Measurements from ENCODE around the gene LHFPL5. TPM values are rescaled to one million over a fixed set of nuclear protein-coding genes. Genes with fewer than 3 reads are reported as not detected.

The LHFPL5 gene
- total RNA-seq, 1 experiment from 2014 or later: 0.71 TPM

DNA sequence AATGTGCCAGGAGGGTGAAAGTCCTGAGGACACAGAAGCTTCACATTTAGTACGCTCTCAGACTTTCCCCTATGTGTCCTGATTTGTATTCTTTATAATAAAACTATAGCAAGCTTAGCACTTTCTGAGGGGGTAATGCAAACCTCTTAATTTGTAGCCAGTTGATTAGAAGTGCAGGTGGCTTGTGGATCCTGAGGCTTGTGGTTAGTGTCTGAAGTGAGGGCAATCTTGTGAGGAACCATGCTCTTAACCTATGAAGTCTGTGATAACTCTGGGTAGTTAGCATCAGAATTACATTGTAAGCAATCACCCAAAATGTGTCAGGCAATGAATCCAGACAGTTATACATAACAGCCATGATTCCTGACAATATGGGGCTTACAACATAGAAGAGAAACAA is 51.1 kb downstream of the LHFPL5 start (continued):
- TF ChIP-seq EGR1 (IDR thresholded peaks at IDR 0.05; ENCODE audit: low read depth) (no peak), CEBPB (IDR thresholded peaks at IDR 0.05; ENCODE audit: low read depth) (no peak), YY1 (IDR thresholded peaks at IDR 0.05; ENCODE audit: extremely low read depth, insufficient replicate concordance, low read depth, low read length) (no peak)
- TF ChIP-seq, protein P1, sequence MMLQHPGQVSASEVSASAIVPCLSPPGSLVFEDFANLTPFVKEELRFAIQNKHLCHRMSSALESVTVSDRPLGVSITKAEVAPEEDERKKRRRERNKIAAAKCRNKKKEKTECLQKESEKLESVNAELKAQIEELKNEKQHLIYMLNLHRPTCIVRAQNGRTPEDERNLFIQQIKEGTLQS (IDR thresholded peaks at IDR 0.05): no peak
- TF ChIP-seq, protein P2, sequence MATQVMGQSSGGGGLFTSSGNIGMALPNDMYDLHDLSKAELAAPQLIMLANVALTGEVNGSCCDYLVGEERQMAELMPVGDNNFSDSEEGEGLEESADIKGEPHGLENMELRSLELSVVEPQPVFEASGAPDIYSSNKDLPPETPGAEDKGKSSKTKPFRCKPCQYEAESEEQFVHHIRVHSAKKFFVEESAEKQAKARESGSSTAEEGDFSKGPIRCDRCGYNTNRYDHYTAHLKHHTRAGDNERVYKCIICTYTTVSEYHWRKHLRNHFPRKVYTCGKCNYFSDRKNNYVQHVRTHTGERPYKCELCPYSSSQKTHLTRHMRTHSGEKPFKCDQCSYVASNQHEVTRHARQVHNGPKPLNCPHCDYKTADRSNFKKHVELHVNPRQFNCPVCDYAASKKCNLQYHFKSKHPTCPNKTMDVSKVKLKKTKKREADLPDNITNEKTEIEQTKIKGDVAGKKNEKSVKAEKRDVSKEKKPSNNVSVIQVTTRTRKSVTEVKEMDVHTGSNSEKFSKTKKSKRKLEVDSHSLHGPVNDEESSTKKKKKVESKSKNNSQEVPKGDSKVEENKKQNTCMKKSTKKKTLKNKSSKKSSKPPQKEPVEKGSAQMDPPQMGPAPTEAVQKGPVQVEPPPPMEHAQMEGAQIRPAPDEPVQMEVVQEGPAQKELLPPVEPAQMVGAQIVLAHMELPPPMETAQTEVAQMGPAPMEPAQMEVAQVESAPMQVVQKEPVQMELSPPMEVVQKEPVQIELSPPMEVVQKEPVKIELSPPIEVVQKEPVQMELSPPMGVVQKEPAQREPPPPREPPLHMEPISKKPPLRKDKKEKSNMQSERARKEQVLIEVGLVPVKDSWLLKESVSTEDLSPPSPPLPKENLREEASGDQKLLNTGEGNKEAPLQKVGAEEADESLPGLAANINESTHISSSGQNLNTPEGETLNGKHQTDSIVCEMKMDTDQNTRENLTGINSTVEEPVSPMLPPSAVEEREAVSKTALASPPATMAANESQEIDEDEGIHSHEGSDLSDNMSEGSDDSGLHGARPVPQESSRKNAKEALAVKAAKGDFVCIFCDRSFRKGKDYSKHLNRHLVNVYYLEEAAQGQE (IDR thresholded peaks at IDR 0.05; ENCODE audit: low read depth): no peak

GRCh38 chr6:35857853-35858252 is 52.7 kb downstream of the LHFPL5 start:
- ChIA-PET POLR2A (no interaction called here), CTCF (no interaction called here)

More at GRCh38 chr6:35857853-35858252, 52.7 kb downstream of the LHFPL5 start:
- Histone ChIP-seq H3K9me2 (ENCODE audit: insufficient read depth) (no peaks in the 10 kb centered on the region), H3K4me2 (ENCODE audit: low read length) (no peak overlapping the region), H2AFZ (ENCODE audit: low read depth, low read length, poor library complexity, severe bottlenecking) (no peak overlapping the region), H3K4me1 (ENCODE audit: control insufficient read depth in 1 of 2, insufficient read depth in 2 of 2, low read length in 2 of 2) (no peaks in the 10 kb centered on the region), H3K27me3 (ENCODE audit: insufficient read depth, low read length) (no peaks in the 10 kb centered on the region), H3K9ac (ENCODE audit: low read length) (no peak overlapping the region), H3K36me3 (ENCODE audit: control insufficient read depth in 1 of 2, insufficient read depth in 2 of 2, low read length in 2 of 2) (peaks cover 57 to 67% of the 10 kb centered on the region in 2 experiments), H3K4me3 (replicated peaks in 1 of 2; ENCODE audit: low read depth in 1 of 2, low read length in 2 of 2) (no peak overlapping the region), H3K9me3 (ENCODE audit: control insufficient read depth in 1 of 2, insufficient read depth in 1 of 2, low read depth in 1 of 2, low read length in 2 of 2) (no peaks in the 10 kb centered on the region), H3K79me2 (ENCODE audit: insufficient read depth, low read length) (peaks cover 22% of the 10 kb centered on the region), H3K27ac (ENCODE audit: low read depth, low read length) (no peak overlapping the region), H4K20me1 (ENCODE audit: insufficient read depth) (no peaks in the 10 kb centered on the region)
- ATAC-seq (no peak), DNase-seq (ENCODE audit: low read depth, low spot score) (no peak)
- intact Hi-C loops (cut with micrococcal nuclease): no loop called here
- BruUV-seq (replicated peaks): no TSS peak
- TF ChIP-seq, protein P2 (IDR thresholded peaks at IDR 0.05; ENCODE audit: low read depth): no peak
- no peak for TF ChIP-seq MAX (IDR thresholded peaks at IDR 0.05)
- no peak for TF ChIP-seq TCF7L2 (IDR thresholded peaks at IDR 0.05; ENCODE audit: borderline replicate concordance, extremely low read depth, insufficient read depth, insufficient read length)
- no peak for TF ChIP-seq EGR1 (IDR thresholded peaks at IDR 0.05; ENCODE audit: low read depth)
- no peak for TF ChIP-seq ZFX (IDR thresholded peaks at IDR 0.05)
- TF ChIP-seq EZH2 (IDR thresholded peaks at IDR 0.05): no peak
- TF ChIP-seq, protein P3, sequence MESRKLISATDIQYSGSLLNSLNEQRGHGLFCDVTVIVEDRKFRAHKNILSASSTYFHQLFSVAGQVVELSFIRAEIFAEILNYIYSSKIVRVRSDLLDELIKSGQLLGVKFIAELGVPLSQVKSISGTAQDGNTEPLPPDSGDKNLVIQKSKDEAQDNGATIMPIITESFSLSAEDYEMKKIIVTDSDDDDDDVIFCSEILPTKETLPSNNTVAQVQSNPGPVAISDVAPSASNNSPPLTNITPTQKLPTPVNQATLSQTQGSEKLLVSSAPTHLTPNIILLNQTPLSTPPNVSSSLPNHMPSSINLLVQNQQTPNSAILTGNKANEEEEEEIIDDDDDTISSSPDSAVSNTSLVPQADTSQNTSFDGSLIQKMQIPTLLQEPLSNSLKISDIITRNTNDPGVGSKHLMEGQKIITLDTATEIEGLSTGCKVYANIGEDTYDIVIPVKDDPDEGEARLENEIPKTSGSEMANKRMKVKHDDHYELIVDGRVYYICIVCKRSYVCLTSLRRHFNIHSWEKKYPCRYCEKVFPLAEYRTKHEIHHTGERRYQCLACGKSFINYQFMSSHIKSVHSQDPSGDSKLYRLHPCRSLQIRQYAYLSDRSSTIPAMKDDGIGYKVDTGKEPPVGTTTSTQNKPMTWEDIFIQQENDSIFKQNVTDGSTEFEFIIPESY (IDR thresholded peaks at IDR 0.05; ENCODE audit: extremely low read depth, insufficient replicate concordance, low read length): no peak
- TF ChIP-seq, protein P1 (IDR thresholded peaks at IDR 0.05): no peak
- no peak for TF ChIP-seq SIN3A (IDR thresholded peaks at IDR 0.05; ENCODE audit: low read depth)
- RAD21 ChIA-PET (ENCODE audit: low non-redundant PET in 1 of 2, low total read pairs in 2 of 2, uncharacterized antibody in 2 of 2, unreplicated experiment in 2 of 2): no interaction called here
